NCI-H69 (cell line): ENCODE data around the gene CTRB1.
"Not testable (repeated sequence)": the region's sequence is repeated elsewhere in the genome, so short reads cannot be mapped to it uniquely, and the experiment has no call there.

Experiments used
- DNase-seq: peaks from one replicate; lab custom pipeline; 2025; lab: John Stamatoyannopoulos, UW

CTRB1 gene

DNA sequence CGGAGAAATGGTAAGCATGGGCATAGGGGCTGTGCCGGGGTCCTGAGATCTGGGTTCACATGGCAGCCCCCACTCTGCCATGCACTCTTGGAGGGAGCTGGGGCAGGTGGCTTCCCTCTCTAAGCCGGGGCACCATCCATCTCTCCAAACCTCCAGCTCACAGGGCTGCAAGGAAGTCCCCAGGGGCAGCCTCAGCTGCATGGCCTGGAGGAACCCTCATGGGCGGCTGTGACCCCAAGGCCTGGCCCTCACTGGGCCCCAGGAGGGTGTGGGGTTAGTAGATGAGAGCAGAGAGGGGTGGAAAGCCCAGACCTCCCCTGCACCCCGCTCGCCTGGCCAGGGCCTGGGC is 14.4 kb upstream of the CTRB1 start:
- DNase-seq = no peak

GRCh38 chr16:75204905-75205304 is 13.9 kb upstream of the CTRB1 start:
- DNase-seq = not testable (repeated sequence)

DNA sequence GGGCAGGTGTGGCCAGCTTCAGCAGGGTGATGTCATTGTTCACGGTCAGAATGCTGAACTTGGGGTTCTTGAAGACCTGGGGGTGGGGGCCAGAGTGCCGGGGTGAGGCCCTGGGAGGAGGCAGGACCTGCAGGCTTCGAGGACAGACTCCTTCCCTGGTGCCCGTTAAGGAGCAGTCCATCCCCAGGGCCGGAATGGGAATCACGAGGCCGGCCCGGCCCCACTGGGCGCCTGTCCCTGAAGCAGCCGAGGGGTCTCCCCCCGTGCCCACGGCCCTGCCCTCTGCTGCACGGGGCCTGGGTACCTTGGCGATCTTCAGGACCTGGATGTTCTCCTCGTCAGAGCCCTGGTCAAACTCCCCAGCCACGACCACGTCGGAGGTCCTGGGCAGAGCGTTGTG is 13.3 kb upstream of the CTRB1 start:
- not testable (repeated sequence) for DNase-seq

DNA sequence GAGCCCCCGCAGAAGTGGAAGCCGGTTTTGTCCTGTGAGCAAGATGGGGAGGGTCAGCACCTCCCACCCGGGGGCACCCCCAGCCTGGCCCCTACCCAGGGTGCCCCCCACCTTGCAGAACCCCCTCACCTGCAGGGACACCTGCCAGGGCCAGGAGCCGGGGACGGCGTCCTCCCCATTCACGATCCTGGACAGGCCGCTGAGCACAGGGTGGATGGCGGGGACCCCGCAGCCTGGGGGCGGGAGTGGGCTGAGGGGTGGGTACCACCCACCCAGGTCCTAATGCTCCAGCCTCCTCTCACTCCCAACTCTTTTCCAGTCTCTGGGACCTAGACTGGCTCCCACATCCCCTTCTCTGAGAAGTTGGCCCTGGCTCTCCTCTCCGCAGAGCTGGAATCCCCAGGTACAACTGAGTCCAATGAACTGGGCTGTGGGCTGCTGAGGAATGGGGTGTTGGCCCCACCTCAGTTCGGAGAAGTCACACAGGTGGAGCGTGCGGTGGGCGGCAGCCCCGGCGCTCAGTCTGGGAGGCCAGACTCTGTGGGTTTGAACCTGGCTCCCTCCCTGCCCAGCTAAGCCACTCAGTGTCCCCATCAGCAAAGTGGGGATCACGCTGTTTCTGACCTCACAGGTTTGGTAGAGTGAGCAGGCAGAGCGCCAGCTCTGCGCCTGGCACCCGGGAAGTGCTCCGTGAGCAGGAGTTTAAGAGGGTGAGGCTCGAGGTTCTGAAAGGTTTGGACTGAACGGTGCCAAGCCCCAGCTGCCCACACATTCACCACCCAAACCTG is 12.6 kb upstream of the CTRB1 start:
- not testable (repeated sequence) for DNase-seq

GRCh38 chr16:75206749-75207451 is 11.9 kb upstream of the CTRB1 start, which contains the start of gene CTRB2:
Gene CTRB2, minus strand, starts transcription at chr16:75207161. Its CDS starts 20 bp downstream, at chr16:75207141.
- DNase-seq = no peak

GRCh38 chr16:75207831-75208230 is 11.0 kb upstream of the CTRB1 start:
- no peak for DNase-seq

DNA sequence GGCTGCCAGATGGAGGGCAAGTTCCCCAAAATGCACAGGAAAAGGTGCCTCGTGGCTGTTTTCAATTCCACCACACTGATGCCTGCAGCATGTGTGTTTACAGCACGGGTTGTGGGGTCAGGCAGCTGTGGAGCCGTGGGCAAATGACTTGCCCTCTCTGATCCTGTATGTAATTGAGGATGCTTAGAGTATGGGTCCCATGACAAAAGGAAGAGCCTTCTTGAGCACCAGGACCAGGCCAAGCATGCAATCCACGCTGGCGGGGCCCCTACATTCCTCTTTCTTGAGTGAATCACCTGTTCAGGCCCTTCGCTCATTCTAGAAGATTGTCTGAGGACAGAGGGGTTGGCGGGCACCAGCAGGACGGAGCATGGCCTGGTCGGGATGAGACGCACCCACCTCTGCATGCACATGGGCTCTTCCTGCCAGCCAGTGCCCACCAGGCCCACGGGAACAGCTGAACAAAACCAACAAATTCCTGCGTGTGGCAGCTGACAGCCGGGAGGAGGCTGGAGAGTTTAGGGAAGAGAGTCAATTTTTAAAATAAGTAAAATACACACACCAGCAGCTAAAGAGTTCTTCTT is 10.5 kb upstream of the CTRB1 start:
- DNase-seq = no peak

GRCh38 chr16:75208861-75209505 is 9.8 kb upstream of the CTRB1 start:
- DNase-seq = no peak

GRCh38 chr16:75209514-75209913 is 9.3 kb upstream of the CTRB1 start:
- not testable (repeated sequence) for DNase-seq

DNA sequence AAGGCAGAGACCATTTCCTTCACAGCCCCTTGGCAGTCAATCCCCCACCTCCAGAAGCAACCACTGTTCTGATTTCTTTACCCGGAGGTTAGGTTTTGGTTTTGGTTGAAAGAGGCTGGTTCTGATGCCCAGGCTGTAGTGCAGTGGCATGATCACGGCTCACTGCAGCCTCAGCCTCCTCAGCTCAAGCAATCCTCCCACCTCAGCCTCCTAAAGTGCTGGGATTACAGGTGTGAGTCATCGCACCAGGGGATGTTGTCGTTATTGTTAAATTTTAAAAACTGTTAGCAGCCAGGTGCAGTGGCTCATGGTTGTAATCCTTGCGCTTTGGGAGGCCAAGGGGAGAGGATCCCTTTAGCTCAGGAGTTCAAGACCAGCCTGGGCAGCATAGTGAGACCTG is 8.8 kb upstream of the CTRB1 start:
- DNase-seq = no peak

DNA sequence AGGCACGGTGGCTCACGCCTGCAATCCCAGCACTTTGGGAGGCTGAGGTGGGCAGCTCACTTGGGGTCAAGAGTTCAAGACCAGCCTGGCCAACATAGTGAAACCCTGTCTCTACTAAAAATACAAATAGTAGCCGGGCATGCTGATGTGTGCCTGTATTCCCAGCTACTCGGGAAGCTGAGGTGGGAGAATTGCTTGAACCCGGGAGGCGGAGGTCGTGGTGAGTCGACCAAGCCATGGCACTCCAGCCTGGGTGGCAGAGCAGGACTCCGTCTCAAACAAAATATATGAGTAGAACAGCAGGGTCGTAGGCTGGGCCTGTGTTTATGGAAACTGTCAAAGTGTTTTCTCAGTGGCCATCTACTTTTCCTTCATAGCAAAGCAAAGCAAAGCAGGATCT is 7.5 kb upstream of the CTRB1 start:
- DNase-seq = not testable (repeated sequence)

DNA sequence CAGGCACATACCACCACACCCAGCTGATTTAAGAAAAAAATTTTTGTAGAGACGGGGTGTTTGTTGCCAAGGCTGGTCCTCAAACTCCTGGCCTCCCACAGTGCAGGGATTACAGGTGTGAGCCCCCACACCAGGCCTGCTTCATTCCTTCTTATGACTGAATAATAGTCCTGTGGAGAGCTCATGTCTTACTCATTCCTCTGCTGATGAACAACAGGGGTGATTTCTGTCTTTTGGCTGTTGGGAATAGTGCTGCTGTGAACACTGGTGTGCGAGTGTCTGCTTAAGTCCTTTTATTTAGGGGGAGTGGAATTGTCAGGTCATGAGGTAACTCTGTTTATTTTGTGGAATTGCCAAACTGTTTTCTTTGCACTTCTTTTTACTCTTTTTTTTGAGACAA is 2.7 kb upstream of the CTRB1 start:
- DNase-seq = no peak

DNA sequence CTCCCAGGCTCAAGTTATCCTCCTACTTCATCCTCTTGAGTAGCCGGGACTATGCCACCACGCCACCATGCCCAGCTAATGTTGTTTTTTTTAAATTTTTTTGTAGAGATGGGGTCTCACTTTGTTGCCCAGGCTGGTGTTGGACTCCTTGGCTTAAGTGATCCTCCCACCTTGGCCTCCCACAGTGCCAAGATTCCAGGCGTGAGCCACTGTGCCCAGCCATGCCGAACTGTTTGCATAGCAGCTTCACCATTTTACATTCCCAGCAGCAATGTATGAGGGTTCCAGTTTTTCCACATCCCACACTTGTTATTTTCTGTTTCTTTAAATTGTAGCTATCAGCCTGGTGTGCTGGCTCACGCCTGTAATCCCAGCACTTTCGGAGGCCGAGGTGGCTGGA is 2.2 kb upstream of the CTRB1 start:
- no peak for DNase-seq

- DNase-seq = no peak
These were observed 1.4 kb upstream of the CTRB1 start for GRCh38 chr16:75217389-75217851.

- DNase-seq = no peak
These were observed 300 bp downstream of the CTRB1 start for GRCh38 chr16:75219088-75219487.

- no peak for DNase-seq
These were observed 1.1 kb downstream of the CTRB1 start for GRCh38 chr16:75219838-75220237.

DNA sequence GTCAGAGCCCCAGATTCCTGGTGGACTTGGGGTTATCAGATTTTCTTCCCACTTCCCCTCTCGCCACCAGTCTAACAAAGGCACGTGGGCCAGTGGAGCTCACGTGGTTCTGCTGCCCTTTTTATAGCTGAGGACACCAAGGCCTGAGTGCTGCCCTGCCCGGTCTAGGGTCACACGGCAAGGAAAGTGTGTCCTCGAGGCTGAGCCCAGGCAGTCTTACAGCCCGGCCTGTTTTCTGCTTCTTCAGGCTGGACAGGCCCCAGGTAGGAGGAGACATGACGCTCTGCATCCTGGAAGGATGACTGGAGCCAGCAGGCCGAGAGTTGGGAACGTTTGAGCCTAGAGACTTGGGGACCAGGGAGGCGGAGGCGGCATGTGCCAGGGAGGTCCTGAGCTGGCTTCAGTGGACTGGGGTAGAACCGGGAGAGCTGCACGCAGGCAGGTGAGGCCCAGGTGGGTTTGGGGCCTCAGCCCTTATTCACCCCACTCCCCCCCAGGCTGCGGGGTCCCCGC is 3.5 kb downstream of the CTRB1 start:
- DNase-seq = no peak

DNA sequence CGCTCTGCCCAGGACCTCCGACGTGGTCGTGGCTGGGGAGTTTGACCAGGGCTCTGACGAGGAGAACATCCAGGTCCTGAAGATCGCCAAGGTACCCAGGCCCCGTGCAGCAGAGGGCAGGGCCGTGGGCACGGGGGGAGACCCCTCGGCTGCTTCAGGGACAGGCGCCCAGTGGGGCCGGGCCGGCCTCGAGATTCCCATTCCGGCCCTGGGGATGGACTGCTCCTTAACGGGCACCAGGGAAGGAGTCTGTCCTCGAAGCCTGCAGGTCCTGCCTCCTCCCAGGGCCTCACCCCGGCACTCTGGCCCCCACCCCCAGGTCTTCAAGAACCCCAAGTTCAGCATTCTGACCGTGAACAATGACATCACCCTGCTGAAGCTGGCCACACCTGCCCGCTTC is 4.3 kb downstream of the CTRB1 start:
- not testable (repeated sequence) for DNase-seq

- no peak for DNase-seq
These were observed 5.7 kb downstream of the CTRB1 start for GRCh38 chr16:75224306-75225082.

- no peak for DNase-seq
These were observed 6.3 kb downstream of the CTRB1 start for GRCh38 chr16:75225092-75225491.

- DNase-seq = no peak
These were observed 7.1 kb downstream of the CTRB1 start for GRCh38 chr16:75225678-75226515.
